ENCODE results near the gene ASH1L.

Gene ASH1L

DNA sequence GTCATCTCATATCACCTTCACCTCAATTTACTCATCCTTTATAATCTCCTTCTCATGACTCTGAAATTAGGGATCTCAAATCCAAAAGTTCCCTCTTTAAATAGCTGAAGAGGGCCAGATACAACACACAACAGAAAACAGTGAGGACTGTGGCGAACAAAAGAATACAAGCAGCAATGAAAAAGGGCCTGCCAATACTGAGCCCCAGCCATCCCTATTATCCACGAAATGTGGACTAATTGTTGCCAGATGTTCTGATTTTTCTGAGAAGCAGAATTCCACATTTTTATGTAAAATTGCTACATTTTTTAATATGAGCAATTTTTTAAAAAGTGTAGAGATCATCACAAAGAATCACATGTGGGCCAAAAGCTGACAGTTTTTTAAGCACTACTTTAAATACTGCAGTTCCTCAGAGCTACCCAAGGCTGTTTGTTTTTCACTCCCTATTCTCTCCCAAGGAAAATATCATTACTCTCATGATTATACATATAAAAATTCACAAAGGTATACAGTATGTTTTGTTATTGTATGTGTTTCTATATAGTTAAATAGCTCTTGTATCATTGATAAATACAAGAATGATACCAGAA is 90.0 kb downstream of the ASH1L start:
- POLR2A ChIA-PET: no interaction called here
- CTCF ChIA-PET: interaction anchor here (0.6 kb wide), 1 partner anchor 28 kb away, joined by 3 read pairs; no protein-coding TSS in a partner anchor
- TF ChIP-seq SP1 (IDR thresholded peaks at IDR 0.05) (no peak), CTBP1 (IDR thresholded peaks at IDR 0.05; ENCODE audit: borderline replicate concordance) (no peak), L3MBTL2 (conservative IDR thresholded peaks at IDR 0.05) (no peak), BHLHE40 (IDR thresholded peaks at IDR 0.05; ENCODE audit: borderline replicate concordance) (no peak), TARDBP (IDR thresholded peaks at IDR 0.05) (no peak), ELF4 (IDR thresholded peaks at IDR 0.05) (no peak), FOXA1 (IDR thresholded peaks at IDR 0.05) (no peak), ARNT (IDR thresholded peaks at IDR 0.05) (no peak), FOXM1 (IDR thresholded peaks at IDR 0.05; ENCODE audit: borderline replicate concordance) (no peak), HDGF (IDR thresholded peaks at IDR 0.05; ENCODE audit: borderline replicate concordance) (no peak), FOXK2 (IDR thresholded peaks at IDR 0.05) (no peak), SUZ12 (IDR thresholded peaks at IDR 0.05) (no peak), NFRKB (IDR thresholded peaks at IDR 0.05) (no peak), LEF1 (IDR thresholded peaks at IDR 0.05; ENCODE audit: borderline replicate concordance) (no peak), ZNF384 (IDR thresholded peaks at IDR 0.05) (no peak)
- TF ChIP-seq, protein P1, sequence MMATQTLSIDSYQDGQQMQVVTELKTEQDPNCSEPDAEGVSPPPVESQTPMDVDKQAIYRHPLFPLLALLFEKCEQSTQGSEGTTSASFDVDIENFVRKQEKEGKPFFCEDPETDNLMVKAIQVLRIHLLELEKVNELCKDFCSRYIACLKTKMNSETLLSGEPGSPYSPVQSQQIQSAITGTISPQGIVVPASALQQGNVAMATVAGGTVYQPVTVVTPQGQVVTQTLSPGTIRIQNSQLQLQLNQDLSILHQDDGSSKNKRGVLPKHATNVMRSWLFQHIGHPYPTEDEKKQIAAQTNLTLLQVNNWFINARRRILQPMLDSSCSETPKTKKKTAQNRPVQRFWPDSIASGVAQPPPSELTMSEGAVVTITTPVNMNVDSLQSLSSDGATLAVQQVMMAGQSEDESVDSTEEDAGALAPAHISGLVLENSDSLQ (IDR thresholded peaks at IDR 0.05): no peak
- no peak for DNase-seq (ENCODE audit: extremely low spot score)

DNA sequence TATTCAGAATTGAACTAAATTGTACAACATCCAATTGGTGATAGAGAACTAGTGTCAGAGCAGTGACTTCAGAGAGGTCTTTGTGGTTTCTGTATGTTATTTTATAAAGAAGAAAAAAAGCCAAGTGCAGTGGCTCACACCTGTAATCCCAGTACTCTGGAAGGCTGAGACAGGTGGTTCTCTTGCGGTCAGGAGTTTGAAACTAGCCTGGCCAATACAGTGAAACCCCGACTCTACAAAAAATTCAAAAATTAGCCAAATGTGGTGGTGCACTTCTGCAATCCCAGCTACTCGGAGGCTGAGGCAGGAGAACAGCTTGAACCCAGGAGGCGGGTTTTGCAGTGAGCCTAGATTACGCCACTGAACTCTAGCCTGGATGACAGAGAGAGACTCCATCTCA is 90.7 kb downstream of the ASH1L start:
- POLR2A ChIA-PET: no interaction called here
- CTCF ChIA-PET: no interaction called here

DNA sequence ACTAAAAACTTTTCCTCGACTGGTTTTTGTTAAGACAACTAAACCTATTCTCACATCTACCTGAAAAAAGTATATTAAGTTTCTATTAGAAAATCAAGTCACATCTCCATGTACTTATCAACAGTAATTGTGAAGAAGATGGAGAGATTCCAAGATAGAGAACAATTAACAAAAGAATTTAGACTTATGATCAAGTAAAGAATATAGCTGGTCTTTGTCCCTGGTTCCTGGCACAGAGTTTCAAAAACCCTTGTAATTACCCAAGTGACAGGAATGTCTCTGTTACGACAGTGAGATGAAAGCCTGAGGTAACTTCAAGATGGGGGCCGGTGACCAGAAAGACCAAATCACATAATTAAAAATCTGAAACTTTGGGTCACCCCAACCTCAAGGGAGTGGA is 91.6 kb downstream of the ASH1L start:
- ChIA-PET CTCF (no interaction called here), POLR2A (no interaction called here)
- DNase-seq (ENCODE audit: extremely low spot score): no peak
- TF ChIP-seq LEF1 (IDR thresholded peaks at IDR 0.05; ENCODE audit: borderline replicate concordance) (no peak), FOXA1 (IDR thresholded peaks at IDR 0.05) (no peak), BHLHE40 (IDR thresholded peaks at IDR 0.05; ENCODE audit: borderline replicate concordance) (no peak), ARNT (IDR thresholded peaks at IDR 0.05) (no peak), SUZ12 (IDR thresholded peaks at IDR 0.05) (no peak), NFRKB (IDR thresholded peaks at IDR 0.05) (no peak), L3MBTL2 (conservative IDR thresholded peaks at IDR 0.05) (no peak)

More for the DNA sequence above, 90.7 kb downstream of the ASH1L start:
- TF ChIP-seq TARDBP (IDR thresholded peaks at IDR 0.05): no peak
- TF ChIP-seq SP1 (IDR thresholded peaks at IDR 0.05): no peak
- TF ChIP-seq, protein P1 (IDR thresholded peaks at IDR 0.05): no peak
- TF ChIP-seq NFRKB (IDR thresholded peaks at IDR 0.05): no peak
- no peak for TF ChIP-seq BHLHE40 (IDR thresholded peaks at IDR 0.05; ENCODE audit: borderline replicate concordance)
- no peak for TF ChIP-seq ELF4 (IDR thresholded peaks at IDR 0.05)
- no peak for TF ChIP-seq ZNF384 (IDR thresholded peaks at IDR 0.05)
- no peak for TF ChIP-seq CTBP1 (IDR thresholded peaks at IDR 0.05; ENCODE audit: borderline replicate concordance)
- TF ChIP-seq FOXM1 (IDR thresholded peaks at IDR 0.05; ENCODE audit: borderline replicate concordance): no peak
- TF ChIP-seq FOXK2 (IDR thresholded peaks at IDR 0.05): no peak
- TF ChIP-seq HDGF (IDR thresholded peaks at IDR 0.05; ENCODE audit: borderline replicate concordance): no peak
- TF ChIP-seq LEF1 (IDR thresholded peaks at IDR 0.05; ENCODE audit: borderline replicate concordance): no peak
- no peak for TF ChIP-seq FOXA1 (IDR thresholded peaks at IDR 0.05)
- no peak for TF ChIP-seq ARNT (IDR thresholded peaks at IDR 0.05)
- TF ChIP-seq L3MBTL2 (conservative IDR thresholded peaks at IDR 0.05): no peak
- no peak for DNase-seq (ENCODE audit: extremely low spot score)

DNA sequence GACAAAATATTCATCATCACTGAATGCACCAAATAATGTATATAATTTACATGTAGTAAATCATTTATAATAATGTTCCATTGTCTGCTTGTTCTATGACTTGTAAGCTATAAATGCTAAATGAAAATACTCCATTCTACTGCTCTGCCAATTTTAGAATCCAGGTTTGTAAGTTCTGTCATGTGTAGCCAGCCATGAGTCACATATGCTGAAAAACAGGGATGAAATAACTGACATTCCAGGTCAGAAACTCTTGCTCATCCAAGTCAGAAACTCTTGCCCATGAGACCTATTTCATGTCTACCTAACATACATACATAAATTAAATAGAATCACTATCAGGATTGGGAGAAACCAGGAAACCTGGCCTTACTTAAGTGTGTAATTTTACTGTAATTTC is 95.6 kb downstream of the ASH1L start:
- CTCF ChIA-PET: interaction anchor here (0.7 kb wide), 1 partner anchor 15 kb away, joined by 3 read pairs; no protein-coding TSS in a partner anchor
- TF ChIP-seq L3MBTL2 (conservative IDR thresholded peaks at IDR 0.05) (no peak), FOXA1 (IDR thresholded peaks at IDR 0.05) (no peak), HDGF (IDR thresholded peaks at IDR 0.05; ENCODE audit: borderline replicate concordance) (no peak), FOXK2 (IDR thresholded peaks at IDR 0.05) (no peak), ZNF384 (IDR thresholded peaks at IDR 0.05) (no peak), NFRKB (IDR thresholded peaks at IDR 0.05) (no peak), TARDBP (IDR thresholded peaks at IDR 0.05) (no peak), BHLHE40 (IDR thresholded peaks at IDR 0.05; ENCODE audit: borderline replicate concordance) (no peak), CTBP1 (IDR thresholded peaks at IDR 0.05; ENCODE audit: borderline replicate concordance) (no peak), ELF4 (IDR thresholded peaks at IDR 0.05) (no peak), SUZ12 (IDR thresholded peaks at IDR 0.05) (no peak), FOXM1 (IDR thresholded peaks at IDR 0.05; ENCODE audit: borderline replicate concordance) (no peak)
- TF ChIP-seq, protein P1 (IDR thresholded peaks at IDR 0.05): no peak
- DNase-seq (ENCODE audit: extremely low spot score): no peak
- POLR2A ChIA-PET: no interaction called here

DNA sequence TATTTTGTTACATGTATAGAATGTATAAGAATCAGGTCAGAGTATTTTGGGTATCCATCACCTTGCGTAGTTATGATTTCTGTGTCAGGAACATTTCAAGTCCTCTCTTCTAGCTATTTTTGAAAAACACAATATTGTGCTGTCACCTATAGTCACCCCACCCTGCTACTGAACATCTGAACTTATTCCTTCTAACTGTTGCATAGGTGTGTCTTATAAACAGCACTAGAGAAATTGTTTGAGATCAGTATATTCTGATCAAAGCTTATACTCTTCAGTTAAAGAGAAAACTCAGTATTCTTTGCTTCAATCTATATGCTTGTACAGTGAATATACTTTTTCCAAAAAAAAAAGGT is 96.0 kb downstream of the ASH1L start:
- no peak for DNase-seq (ENCODE audit: extremely low spot score)
- TF ChIP-seq CTBP1 (IDR thresholded peaks at IDR 0.05; ENCODE audit: borderline replicate concordance) (no peak), SUZ12 (IDR thresholded peaks at IDR 0.05) (no peak)
- POLR2A ChIA-PET: no interaction called here
- CTCF ChIA-PET: interaction anchor here (0.7 kb wide), 1 partner anchor 15 kb away, joined by 3 read pairs; no protein-coding TSS in a partner anchor

- no peak for DNase-seq (ENCODE audit: extremely low spot score)
- ChIA-PET CTCF (no interaction called here), POLR2A (no interaction called here)
- TF ChIP-seq L3MBTL2 (conservative IDR thresholded peaks at IDR 0.05): no peak
- TF ChIP-seq, protein P1 (IDR thresholded peaks at IDR 0.05): no peak
- no peak for TF ChIP-seq HDGF (IDR thresholded peaks at IDR 0.05; ENCODE audit: borderline replicate concordance)
- no peak for TF ChIP-seq TARDBP (IDR thresholded peaks at IDR 0.05)
- TF ChIP-seq LEF1 (IDR thresholded peaks at IDR 0.05; ENCODE audit: borderline replicate concordance): no peak
- TF ChIP-seq SP1 (IDR thresholded peaks at IDR 0.05): no peak
- no peak for TF ChIP-seq ELF4 (IDR thresholded peaks at IDR 0.05)
- no peak for TF ChIP-seq ZNF384 (IDR thresholded peaks at IDR 0.05)
- no peak for TF ChIP-seq CTBP1 (IDR thresholded peaks at IDR 0.05; ENCODE audit: borderline replicate concordance)
- TF ChIP-seq FOXA1 (IDR thresholded peaks at IDR 0.05): no peak
- no peak for TF ChIP-seq FOXK2 (IDR thresholded peaks at IDR 0.05)
- TF ChIP-seq NFRKB (IDR thresholded peaks at IDR 0.05): no peak
- no peak for TF ChIP-seq BHLHE40 (IDR thresholded peaks at IDR 0.05; ENCODE audit: borderline replicate concordance)
- no peak for TF ChIP-seq FOXM1 (IDR thresholded peaks at IDR 0.05; ENCODE audit: borderline replicate concordance)
- no peak for TF ChIP-seq ARNT (IDR thresholded peaks at IDR 0.05)
Observed at GRCh38 chr1:155463865-155464650, 98.5 kb downstream of the ASH1L start.
